ENCODE measurements around the gene GAPDHS.

GRCh38 chr19:35534803-35535480 lies 1.7 kb downstream of the GAPDHS start:
- TF ChIP-seq CTCF (IDR thresholded peaks at IDR 0.05) (no peak), POLR2A (IDR thresholded peaks at IDR 0.05) (no peak)

Data from testis (tissue), 2 donors.